Thyroid gland (tissue), 4 donors: ENCODE data around the gene MTG1.

Experiments
- POLR2A ChIP-seq, 2 donors: fragments of 450-650 bp; IDR thresholded peaks; one replicate each; pipeline ENCODE4 v1.6.1; 2017; ENCODE audit warnings: antibody characterized with exemption in 2 of 2, mild to moderate bottlenecking in 2 of 2, moderate library complexity in 1 of 2
- TF ChIP-seq, protein P1 (sequence below), 6 experiments: fragments of 200-600 bp in 3 of 6; fragments of 450-650 bp in 3 of 6; sonication (generic) in 3 of 6; IDR thresholded peaks; one replicate each; pipeline ENCODE4 v1.5.1; 2016 to 2019; ENCODE audit warnings: antibody characterized with exemption in 6 of 6, mild to moderate bottlenecking in 2 of 6, inconsistent platforms in 1 of 6, moderate library complexity in 1 of 6

- TF ChIP-seq, protein P1, sequence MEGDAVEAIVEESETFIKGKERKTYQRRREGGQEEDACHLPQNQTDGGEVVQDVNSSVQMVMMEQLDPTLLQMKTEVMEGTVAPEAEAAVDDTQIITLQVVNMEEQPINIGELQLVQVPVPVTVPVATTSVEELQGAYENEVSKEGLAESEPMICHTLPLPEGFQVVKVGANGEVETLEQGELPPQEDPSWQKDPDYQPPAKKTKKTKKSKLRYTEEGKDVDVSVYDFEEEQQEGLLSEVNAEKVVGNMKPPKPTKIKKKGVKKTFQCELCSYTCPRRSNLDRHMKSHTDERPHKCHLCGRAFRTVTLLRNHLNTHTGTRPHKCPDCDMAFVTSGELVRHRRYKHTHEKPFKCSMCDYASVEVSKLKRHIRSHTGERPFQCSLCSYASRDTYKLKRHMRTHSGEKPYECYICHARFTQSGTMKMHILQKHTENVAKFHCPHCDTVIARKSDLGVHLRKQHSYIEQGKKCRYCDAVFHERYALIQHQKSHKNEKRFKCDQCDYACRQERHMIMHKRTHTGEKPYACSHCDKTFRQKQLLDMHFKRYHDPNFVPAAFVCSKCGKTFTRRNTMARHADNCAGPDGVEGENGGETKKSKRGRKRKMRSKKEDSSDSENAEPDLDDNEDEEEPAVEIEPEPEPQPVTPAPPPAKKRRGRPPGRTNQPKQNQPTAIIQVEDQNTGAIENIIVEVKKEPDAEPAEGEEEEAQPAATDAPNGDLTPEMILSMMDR (IDR thresholded peaks at IDR 0.05): no peak
- no peak for TF ChIP-seq POLR2A (IDR thresholded peaks at IDR 0.05)
Measured at GRCh38 chr10:133438711-133439273, 44.8 kb downstream of the MTG1 start.
